Stimulated activated CD8-positive, alpha-beta memory T cell treated with anti-CD3 and anti-CD28 coated beads, Interleukin-7, amount 100 ng/mL, for 4 hours (primary cell): Measurements from ENCODE around the gene SLC30A3.

Experiments used
- DNase-seq, 2 donors: peaks; one replicate each; pipeline ENCODE4 v3.0.0-alpha.2; 2020; ENCODE audit warnings: low read depth in 2 of 2

The SLC30A3 gene

GRCh38 chr2:27261241-27261925 is 1.5 kb downstream of the SLC30A3 start:
- DNase-seq, result no peak

DNA sequence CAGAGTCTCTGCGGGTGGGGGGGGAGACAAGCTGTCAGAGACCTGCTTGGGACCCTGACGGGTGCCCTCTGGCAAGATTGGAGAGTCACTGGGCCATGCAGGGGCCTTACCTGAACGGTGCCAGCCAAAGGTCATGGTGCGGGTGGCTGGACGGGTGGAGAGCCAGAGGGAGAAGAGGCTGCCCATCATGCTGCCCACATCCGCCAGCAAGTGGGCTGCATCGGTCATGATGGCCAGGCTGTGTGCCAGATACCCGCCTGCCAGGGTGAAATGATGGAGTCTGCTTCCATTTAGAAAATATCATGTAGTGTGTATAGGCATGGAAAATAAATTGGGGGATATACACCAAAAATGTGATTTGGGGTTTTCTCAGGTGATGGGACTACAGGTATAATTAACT is 4.8 kb downstream of the SLC30A3 start:
- DNase-seq, result no peak

- no peak for DNase-seq
These were observed 5.9 kb downstream of the SLC30A3 start for GRCh38 chr2:27256855-27257454.

DNA sequence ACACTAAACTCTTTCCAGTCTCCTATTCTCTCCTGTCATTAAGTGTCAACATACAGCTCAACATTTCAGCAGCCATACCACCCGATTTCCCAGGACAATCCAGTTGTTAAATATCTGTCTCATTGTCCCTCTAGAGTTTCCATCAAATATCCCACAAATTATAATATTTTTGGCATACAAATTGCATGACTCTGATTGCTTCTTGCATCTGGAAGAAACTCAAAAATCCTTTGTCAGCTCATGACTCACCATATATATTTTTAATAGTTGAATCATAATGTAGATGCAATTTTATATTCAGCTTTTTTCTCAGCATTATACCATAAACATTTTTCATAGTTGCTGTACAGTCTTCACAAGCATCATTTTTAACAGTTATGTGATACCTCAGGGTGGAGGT is 7.2 kb downstream of the SLC30A3 start:
- no peak for DNase-seq

- no peak for DNase-seq
These were observed 7.7 kb downstream of the SLC30A3 start for GRCh38 chr2:27255187-27255586.

GRCh38 chr2:27251766-27252165 is 11.1 kb downstream of the SLC30A3 start:
- DNase-seq, result no peak

DNA sequence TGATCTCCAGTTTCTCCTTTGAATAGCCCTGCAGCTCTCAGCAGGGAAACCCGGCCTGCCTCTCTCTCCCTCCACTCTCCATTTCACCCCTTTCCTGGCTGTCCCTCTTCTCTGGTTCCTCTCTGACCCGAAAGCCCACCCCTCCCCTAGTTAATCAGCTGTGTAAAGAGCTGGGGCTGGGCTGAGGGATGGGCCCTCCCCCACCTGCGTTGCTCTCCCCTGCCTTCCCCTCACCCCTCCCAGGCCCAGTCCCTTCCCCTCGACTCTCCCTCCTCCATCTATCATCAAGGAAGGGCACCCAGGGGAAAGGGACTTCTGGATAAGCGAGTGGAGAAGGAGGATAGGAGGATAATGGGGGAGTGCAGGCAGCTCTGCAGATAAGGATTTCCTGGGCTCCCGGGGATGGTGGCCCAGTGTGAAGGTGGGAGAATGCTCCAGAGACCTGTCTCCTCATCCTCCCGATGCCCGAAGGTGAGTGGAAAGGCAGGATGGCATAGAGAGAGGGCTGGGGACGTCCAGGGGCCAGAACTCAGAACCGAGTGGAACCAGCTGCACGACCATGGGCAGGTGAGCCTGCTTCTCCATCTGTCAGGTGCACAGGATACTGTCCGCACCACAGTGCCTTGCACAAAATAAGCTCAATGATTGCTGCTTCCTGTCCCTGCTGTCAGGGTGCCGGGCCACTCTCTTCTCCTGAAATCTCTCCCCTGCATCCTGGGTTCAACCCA is 12.0 kb downstream of the SLC30A3 start:
- no peak for DNase-seq

- DNase-seq, result no peak
These were observed 12.8 kb downstream of the SLC30A3 start for GRCh38 chr2:27249891-27250651.

DNA sequence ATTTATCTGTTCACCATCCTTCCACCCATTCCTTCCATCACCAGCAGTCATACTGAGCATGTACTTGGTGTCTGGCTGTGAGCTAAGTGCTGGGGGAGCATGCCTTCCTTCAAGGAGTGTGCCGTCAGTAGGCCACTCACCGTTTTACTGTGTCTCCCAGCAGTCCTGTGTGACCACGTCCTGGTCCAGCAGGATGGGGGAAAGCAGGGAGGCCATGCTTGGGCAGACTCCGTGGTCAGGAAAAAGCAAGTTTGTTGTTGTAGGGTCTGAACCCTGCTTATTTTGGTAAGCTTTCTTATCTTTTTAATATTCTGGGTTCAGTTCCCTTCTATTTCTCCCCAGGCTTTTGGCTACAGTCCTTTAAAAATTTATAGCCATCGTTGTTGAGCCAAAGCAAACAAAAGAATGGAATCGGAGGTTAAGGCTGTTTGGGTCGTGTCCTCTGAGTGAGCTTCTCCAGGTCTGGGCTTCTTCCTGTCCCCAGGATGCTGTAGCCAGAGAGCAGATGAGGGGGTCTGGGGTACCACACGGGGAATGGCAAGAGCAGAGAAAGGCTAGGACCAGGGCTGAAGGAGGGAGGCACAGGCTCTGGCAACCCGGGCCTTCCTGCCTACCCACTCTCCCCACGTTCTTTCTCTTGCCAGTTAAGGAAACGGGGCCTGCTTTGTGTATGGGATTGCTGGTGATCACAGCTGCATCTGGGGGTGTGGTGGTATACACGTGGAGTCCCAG is 13.5 kb downstream of the SLC30A3 start:
- DNase-seq, result no peak

DNA sequence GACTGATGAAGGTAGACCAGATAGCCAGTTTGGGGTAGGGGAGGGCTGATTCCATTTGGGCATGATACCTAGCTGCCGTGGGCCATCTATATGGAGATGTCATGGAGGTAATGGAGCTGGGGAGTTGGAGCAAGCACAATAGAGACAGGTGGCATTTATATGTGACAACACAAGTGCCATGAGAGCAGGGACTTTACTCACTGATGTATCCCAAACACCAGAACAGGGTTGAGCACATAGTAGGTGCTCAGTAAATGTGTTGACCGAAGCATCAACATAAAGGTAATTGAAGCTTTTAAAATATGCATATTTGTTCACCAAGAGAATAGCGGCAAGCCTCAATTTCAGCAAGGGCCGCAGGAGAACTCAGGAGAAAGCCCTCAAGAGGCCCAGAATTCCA is 15.0 kb downstream of the SLC30A3 start:
- DNase-seq, result no peak

GRCh38 chr2:27245626-27246025 is 17.2 kb downstream of the SLC30A3 start:
- no peak for DNase-seq

- DNase-seq, result no peak
These were observed 17.7 kb downstream of the SLC30A3 start for GRCh38 chr2:27245116-27245515.

- DNase-seq, result no peak
These were observed 19.3 kb downstream of the SLC30A3 start for GRCh38 chr2:27243391-27244130.

DNA sequence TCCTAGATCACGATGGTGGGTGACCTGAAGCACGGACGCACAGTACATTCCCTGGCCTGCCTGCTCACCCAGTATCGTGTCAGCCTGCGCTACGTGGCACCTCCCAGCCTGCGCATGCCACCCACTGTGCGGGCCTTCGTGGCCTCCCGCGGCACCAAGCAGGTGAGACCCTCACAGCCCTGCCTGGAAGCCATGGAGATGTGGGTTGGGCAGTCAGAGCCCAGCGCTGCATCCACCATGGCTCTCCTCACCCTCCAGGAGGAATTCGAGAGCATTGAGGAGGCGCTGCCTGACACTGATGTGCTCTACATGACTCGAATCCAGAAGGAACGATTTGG is 20.3 kb downstream of the SLC30A3 start:
- DNase-seq, result no peak

DNA sequence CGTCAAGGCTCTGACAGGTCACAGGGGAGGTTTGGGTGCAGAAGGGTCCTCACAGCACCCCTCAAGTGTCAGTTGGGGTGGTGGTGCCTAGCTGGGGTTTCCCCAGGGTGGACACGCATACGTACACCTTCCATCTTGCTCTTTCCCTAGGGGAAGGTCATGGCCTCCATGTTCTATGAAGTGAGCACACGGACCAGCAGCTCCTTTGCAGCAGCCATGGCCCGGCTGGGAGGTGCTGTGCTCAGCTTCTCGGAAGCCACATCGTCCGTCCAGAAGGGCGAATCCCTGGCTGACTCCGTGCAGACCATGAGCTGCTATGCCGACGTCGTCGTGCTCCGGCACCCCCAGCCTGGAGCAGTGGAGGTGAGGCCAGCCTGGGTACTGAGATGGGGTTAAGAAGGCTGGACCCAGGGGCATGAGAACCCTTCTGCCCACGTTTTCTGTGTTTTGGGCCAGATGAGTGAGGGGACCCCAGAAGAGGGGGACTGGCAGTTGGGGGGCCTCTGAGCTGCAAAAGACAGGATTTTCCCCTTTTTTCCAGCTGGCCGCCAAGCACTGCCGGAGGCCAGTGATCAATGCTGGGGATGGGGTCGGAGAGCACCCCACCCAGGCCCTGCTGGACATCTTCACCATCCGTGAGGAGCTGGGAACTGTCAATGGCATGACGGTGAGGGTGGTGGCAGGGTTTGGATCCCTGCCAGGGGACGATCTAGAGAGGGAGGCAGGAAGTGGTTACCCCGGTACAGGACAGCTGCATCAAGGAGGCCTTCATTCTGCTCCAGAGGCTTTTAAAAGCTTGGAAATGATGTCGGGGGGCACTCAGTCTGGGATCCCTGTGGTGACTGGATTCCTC is 20.9 kb downstream of the SLC30A3 start:
- no peak for DNase-seq

GRCh38 chr2:27240406-27240805 is 22.4 kb downstream of the SLC30A3 start:
- no peak for DNase-seq

DNA sequence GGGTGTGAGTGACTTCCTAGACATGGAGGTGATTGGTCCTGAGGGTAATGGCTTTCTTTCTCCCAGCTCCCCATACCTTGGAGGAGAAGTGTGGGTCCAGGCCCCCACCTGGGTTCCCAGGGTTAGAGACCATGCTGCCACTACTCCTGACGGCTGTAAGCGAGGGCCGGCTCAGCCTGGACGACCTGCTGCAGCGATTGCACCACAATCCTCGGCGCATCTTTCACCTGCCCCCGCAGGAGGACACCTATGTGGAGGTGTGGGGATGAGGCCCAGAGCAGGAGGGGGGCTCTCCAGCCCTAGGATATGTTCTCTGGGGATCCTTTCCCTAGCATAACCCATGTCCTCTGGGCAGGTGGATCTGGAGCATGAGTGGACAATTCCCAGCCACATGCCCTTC is 23.9 kb downstream of the SLC30A3 start:
- DNase-seq, result no peak

GRCh38 chr2:27237341-27237945 is 25.4 kb downstream of the SLC30A3 start:
- no peak for DNase-seq

DNA sequence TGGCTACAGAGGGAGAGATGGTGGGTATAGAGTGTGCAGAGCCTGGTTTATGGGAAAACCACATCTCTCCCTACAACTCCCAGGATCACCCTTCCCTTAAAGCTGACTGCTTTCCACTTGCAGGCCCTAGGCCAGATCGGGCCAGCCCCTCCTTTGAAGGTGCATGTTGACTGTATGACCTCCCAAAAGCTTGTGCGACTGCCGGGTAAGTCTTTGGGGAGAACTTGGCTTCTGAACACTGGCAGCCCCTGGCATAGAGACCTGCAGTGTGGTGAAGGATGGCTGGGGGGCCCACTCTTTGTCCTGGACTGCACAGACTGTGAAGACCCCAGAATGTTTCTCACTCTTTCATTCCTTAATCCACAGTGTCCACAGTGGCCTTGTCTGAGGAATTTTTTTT is 26.2 kb downstream of the SLC30A3 start:
- DNase-seq, result no peak

DNA sequence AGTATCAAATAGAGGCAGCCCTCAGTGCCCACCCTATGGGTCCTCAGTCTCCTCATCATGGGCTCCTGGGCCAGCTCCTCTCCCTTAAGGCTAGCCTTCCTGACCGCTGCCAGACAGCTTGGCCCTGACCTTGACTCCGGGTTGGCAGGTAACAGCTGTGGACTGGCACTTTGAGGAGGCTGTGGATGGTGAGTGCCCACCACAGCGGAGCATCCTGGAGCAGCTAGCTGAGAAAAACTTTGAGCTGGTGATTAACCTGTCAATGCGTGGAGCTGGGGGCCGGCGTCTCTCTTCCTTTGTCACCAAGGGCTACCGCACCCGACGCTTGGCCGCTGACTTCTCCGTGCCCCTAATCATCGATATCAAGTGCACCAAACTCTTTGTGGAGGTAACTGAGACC is 26.7 kb downstream of the SLC30A3 start:
- DNase-seq, result no peak
